GM23338 (cell line): ENCODE measurements around the gene STAT3. TPM values are rescaled to one million over a fixed set of nuclear protein-coding genes. Genes with fewer than 3 reads are reported as not detected.

Experiments
- ATAC-seq: fragments of 200-7000 bp; cut with Tn5 transposase; 3 replicates; pipeline ENCODE4 v1.9.1; 2020
- DNase-seq: peaks from one replicate; pipeline ENCODE4 v3.0.0-alpha.2; 2015; ENCODE audit warnings: low spot score
- H2AFZ ChIP-seq: fragments of 200-600 bp; sonication (generic); 2 replicates; pipeline ENCODE4 v1.8.0; 2016; ENCODE audit warnings: antibody characterized with exemption, mild to moderate bottlenecking, moderate library complexity
- H3F3A ChIP-seq: fragments of 200-600 bp; sonication (generic); replicated peaks from 2 replicates; pipeline ENCODE4 v1.8.0; 2017; ENCODE audit warnings: antibody characterized with exemption, mixed run types, low read depth
- H3K27ac ChIP-seq: fragments of 200-600 bp; sonication (generic); 2 replicates; pipeline ENCODE4 v1.6.1; 2016; ENCODE audit warnings: low read depth
- H3K27me3 ChIP-seq: fragments of 200-600 bp; sonication (generic); 2 replicates; pipeline ENCODE4 v1.8.0; 2016; ENCODE audit warnings: mild to moderate bottlenecking, mixed run types, moderate library complexity; ENCODE audit not compliant: insufficient read depth
- H3K36me3 ChIP-seq: fragments of 200-600 bp; sonication (generic); 2 replicates; pipeline ENCODE4 v1.8.0; 2016; ENCODE audit warnings: mild to moderate bottlenecking; ENCODE audit not compliant: insufficient read depth
- H3K4me1 ChIP-seq: fragments of 200-600 bp; sonication (generic); 2 replicates; pipeline ENCODE4 v1.8.0; 2016; ENCODE audit warnings: mild to moderate bottlenecking, moderate library complexity; ENCODE audit not compliant: insufficient read depth
- H3K4me2 ChIP-seq: fragments of 200-600 bp; sonication (generic); 2 replicates; pipeline ENCODE4 v1.7.1; 2017; ENCODE audit warnings: mixed run types
- H3K4me3 ChIP-seq: fragments of 200-600 bp; sonication (generic); 2 replicates; pipeline ENCODE4 v1.6.1; 2016; ENCODE audit warnings: mixed run types
- H3K79me2 ChIP-seq: fragments of 200-600 bp; sonication (generic); replicated peaks from 2 replicates; pipeline ENCODE4 v1.8.0; 2017; ENCODE audit warnings: mild to moderate bottlenecking; ENCODE audit not compliant: insufficient read depth
- H3K9me2 ChIP-seq: fragments of 200-600 bp; sonication (generic); 2 replicates; pipeline ENCODE4 v1.8.0; 2017; ENCODE audit not compliant: insufficient read depth
- H4K20me1 ChIP-seq: fragments of 200-600 bp; sonication (generic); replicated peaks from 2 replicates; pipeline ENCODE4 v1.8.0; 2017; ENCODE audit warnings: mild to moderate bottlenecking; ENCODE audit not compliant: insufficient read depth
- H3K27ac Mint-ChIP-seq: 2 replicates; pipeline ENCODE4 v1.8.0; 2020; ENCODE audit warnings: inconsistent platforms, mild to moderate bottlenecking, moderate library complexity, mixed read lengths
- H3K27me3 Mint-ChIP-seq: 3 replicates; pipeline ENCODE4 v1.8.0; 2022; ENCODE audit warnings: low read depth, mild to moderate bottlenecking, moderate library complexity, mixed read lengths, inconsistent platforms; ENCODE audit not compliant: insufficient read depth, poor library complexity
- H3K36me3 Mint-ChIP-seq: 3 replicates; pipeline ENCODE4 v1.8.0; 2021; ENCODE audit warnings: low read depth, mild to moderate bottlenecking, inconsistent platforms, moderate library complexity, mixed read lengths
- H3K4me1 Mint-ChIP-seq: 3 replicates; pipeline ENCODE4 v1.8.0; 2020; ENCODE audit warnings: mild to moderate bottlenecking, inconsistent platforms, mixed read lengths
- H3K4me3 Mint-ChIP-seq: 3 replicates; pipeline ENCODE4 v1.8.0; 2021; ENCODE audit warnings: moderate library complexity, mild to moderate bottlenecking, inconsistent platforms, mixed read lengths
- H3K9me3 Mint-ChIP-seq: 3 replicates; pipeline ENCODE4 v1.8.0; 2020; ENCODE audit warnings: moderate library complexity, mild to moderate bottlenecking, inconsistent platforms, mixed read lengths
- CREB1 ChIP-seq: fragments of 250-450 bp; sonication (Bioruptor Pico); IDR thresholded peaks from 2 replicates; pipeline ENCODE4 v1.5.0; 2020; ENCODE audit warnings: low read depth, mild to moderate bottlenecking, moderate library complexity
- ETS1 ChIP-seq: IDR thresholded peaks from 2 replicates; pipeline ENCODE4 v1.6.1; 2016; ENCODE audit warnings: antibody characterized with exemption
- EZH2 ChIP-seq: fragments of 200-600 bp; sonication (generic); IDR thresholded peaks from one replicate; pipeline ENCODE4 v1.8.0; 2017; ENCODE audit warnings: antibody characterized with exemption, mild to moderate bottlenecking, low read depth; ENCODE audit not compliant: unreplicated experiment
- JUNB ChIP-seq: IDR thresholded peaks from one replicate; pipeline ENCODE4 v1.6.1; 2016; ENCODE audit warnings: antibody characterized with exemption; ENCODE audit not compliant: unreplicated experiment
- POLR2AphosphoS5 ChIP-seq: IDR thresholded peaks from 2 replicates; pipeline ENCODE4 v1.6.1; 2016; ENCODE audit warnings: antibody characterized with exemption, low read depth
- REST ChIP-seq: IDR thresholded peaks from one replicate; pipeline ENCODE4 v1.6.1; 2018; ENCODE audit warnings: antibody characterized with exemption; ENCODE audit not compliant: unreplicated experiment
- ZNF114 ChIP-seq: fragments of 250-450 bp; sonication (Bioruptor Pico); IDR thresholded peaks from 2 replicates; pipeline ENCODE4 v1.5.0; 2020; ENCODE audit warnings: mild to moderate bottlenecking, moderate library complexity
- ZNF331 ChIP-seq: fragments of 250-450 bp; sonication (Bioruptor Pico); IDR thresholded peaks from 2 replicates; pipeline ENCODE4 v1.5.0; 2020; ENCODE audit warnings: low read depth, mild to moderate bottlenecking, moderate library complexity
- ZNF462 ChIP-seq: fragments of 250-450 bp; sonication (Bioruptor Pico); IDR thresholded peaks from 2 replicates; pipeline ENCODE4 v1.5.0; 2020; ENCODE audit warnings: mild to moderate bottlenecking, moderate library complexity
- polyA plus RNA-seq: library from polyadenylated mRNA; unstranded; fragments of >200 nt; fragmentation: Nextera tagmentation; extraction: Ambion mirVana; gene quantifications from 2 replicates; pipeline ENCODE4 v1.2.1, GENCODE V29; 2016
- total RNA-seq: library from RNA; depleted of rRNA; stranded (reverse); fragments of >200 nt; shearing (Covaris generic); gene quantifications from 2 replicates; pipeline ENCODE4 v1.2.3, GENCODE V29; 2014

The STAT3 gene
- total and polyA plus RNA-seq, 2 experiments from 2014 or later: 49.5 to 78.0 TPM

- TF ChIP-seq JUNB (no peak), ZNF462 (CRISPR knock-in tag) (no peak)
Measured at GRCh38 chr17:42409523-42410318, 21.5 kb upstream of the STAT3 start (continued).

- no peak overlapping the region for H3K4me3 Mint-ChIP-seq
- TF ChIP-seq JUNB (no peak), ETS1 (no peak), ZNF114 (CRISPR knock-in tag) (no peak), ZNF331 (CRISPR knock-in tag) (no peak), CREB1 (CRISPR knock-in tag) (no peak), REST (no peak), EZH2 (no peak), POLR2AphosphoS5 (no peak)
Measured at GRCh38 chr17:42408061-42408460, 19.8 kb upstream of the STAT3 start.

More at GRCh38 chr17:42408061-42408460, 19.8 kb upstream of the STAT3 start:
- Histone ChIP-seq H4K20me1 (peaks cover 14% of the 10 kb centered on the region; the same call in 1 of the 2 replicates), H3K4me3 (no peak overlapping the region), H3K27ac (peak overlapping the region; percentile 42), H2AFZ (no peak overlapping the region), H3K9me2 (no peaks in the 10 kb centered on the region), H3F3A (peaks cover 10% of the 10 kb centered on the region; the same call in 1 of the 2 replicates), H3K4me2 (peak overlapping the region; percentile 45; the same call in 1 of the 2 replicates), H3K27me3 (no peaks in the 10 kb centered on the region), H3K36me3 (no peaks in the 10 kb centered on the region), H3K79me2 (peaks cover 8% of the 10 kb centered on the region; the same call in 1 of the 2 replicates), H3K4me1 (peaks cover 23% of the 10 kb centered on the region)
- Mint-ChIP-seq H3K4me1 (peaks cover 33% of the 10 kb centered on the region), H3K27ac (0 out of 2 replicates have a peak overlapping the region, but pooled peaks have one; percentile 42), H3K36me3 (no peaks in the 10 kb centered on the region; the same call in 2 of the 3 replicates), H3K9me3 (no peaks in the 10 kb centered on the region), H3K27me3 (peaks cover 12% of the 10 kb centered on the region)
- ATAC-seq (peak; percentile 53), DNase-seq (peak; percentile 47)
